Islet of Langerhans (tissue), 1 donor: ENCODE measurements around the gene EME2.

ENCODE experiments used
- FAIRE-seq: peaks from one replicate; lab custom pipeline; 2011; peaks lifted over from hg19 to GRCh38; lab: Jason Lieb, UNC

EME2 gene

DNA sequence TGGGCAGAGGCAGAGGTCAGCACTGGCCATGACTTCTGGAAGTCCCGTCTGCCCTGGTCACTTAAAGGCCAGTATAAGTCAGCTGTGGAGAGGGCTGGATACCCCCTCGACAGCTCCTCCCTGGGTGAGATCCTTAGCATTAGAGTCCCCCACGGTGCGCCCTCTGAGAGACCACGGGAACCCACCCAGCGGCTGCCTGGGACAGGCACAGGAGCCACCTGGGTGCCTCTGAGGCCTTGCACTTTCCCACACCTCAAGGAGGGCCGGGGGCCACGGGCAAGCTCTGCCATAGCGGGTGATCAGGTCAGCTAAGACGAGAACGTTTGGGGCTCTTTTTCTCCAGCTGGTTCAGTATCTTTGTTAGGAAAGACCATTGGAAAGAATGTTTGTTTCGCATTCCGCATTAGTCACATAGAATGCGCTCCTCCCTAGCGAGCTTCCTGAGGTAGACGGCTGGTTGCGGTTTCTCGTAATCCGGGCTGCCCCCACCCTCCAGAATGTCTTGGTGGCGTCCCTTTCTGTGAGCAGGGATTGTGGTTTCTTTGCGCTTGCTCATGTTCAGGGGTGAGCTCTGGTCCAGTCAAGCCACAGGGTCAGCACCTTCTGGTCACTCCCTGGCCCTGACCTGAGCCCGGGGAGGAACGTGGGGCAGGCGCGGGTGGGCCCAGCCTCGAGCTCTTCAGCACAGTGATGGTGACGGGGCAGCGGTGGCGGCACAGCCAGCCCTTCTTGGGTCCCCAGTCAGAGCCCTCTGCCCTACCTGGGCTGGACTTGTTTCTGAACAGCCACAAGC lies 26.5 kb upstream of the EME2 start:
- no peak for FAIRE-seq

DNA sequence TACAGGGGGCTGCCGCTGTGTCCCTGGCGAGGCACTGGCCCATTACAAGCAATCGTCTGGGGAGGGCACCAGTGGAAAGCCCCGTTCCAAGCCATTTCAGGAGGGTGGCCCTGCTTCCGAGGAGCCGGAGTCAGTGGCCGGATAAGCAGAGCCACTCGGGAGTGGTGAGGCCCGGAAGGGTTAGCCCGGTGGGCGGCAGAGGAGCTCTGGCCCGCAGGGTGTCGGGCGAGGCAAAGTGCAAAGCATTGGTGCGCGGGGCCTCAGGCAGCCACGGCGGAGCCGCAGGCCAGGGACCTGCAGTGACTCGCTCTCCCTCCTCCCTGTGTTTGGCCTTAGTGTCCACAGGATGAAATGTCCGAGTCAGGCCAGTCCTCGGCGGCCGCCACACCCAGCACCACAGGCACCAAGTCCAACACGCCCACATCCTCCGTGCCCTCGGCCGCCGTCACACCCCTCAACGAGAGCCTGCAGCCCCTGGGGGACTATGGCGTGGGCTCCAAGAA lies 25.9 kb upstream of the EME2 start:
- FAIRE-seq: no peak

DNA sequence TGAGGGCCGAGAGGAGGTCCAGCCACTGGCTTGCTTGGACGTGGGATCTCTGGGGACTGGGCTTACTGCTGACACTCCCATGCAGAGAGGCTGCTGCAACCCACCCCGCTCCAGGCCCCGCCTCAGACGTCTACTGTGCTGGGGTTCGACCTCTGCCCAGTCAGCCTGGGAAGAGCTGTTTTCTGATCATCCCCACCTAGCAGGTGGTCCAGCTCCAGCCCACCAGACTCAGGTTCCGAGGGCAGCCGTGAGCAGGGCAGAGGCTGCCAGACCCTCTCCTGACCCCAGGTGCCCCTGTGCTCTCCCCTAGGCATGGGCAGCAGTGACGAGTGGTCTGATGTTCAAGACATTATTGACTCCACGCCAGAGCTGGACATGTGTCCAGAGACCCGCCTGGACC lies 24.7 kb upstream of the EME2 start:
- no peak for FAIRE-seq

- FAIRE-seq: no peak
These were observed 23.2 kb upstream of the EME2 start for GRCh38 chr16:1749152-1750117.

DNA sequence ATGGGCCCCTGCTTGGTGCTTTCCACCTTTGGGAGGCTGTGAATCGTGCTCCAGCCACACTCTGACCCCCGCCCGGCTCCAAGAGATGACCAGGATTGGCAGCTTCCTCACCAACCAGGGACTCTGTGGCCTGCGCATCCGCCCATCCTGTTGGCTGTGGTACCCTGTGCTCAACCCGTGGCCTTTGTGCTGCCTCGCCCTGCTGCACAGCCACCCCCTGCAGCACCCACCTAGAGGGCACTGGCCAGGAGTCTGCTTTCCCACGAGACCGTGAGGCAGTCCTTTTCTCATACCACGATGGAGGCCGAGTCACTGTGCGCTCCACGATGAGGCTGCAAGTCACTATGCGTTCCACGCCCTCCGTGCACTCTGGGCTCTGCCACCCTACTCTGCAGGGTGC lies 20.7 kb upstream of the EME2 start:
- no peak for FAIRE-seq

GRCh38 chr16:1752853-1753252 lies 19.8 kb upstream of the EME2 start:
- no peak for FAIRE-seq

DNA sequence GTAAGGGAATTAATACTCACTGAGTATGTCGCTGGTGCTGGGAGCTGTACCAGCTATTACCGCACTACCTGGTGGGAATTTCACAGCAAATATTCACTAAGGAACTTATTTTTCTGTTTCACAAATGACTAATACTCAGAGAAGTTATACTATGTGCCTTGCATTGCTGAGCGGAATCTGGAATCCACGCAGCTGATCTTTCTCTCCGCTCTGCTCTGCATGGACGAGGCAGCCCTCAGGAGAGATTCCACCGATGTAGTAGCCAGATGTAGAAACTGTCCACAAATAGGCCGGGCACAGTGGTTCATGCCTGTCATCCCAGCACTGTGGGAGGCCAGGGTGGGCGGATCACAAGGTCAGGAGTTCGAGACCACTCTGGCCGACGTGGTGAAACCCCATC lies 18.4 kb upstream of the EME2 start:
- no peak for FAIRE-seq

GRCh38 chr16:1757714-1758461 lies 14.7 kb upstream of the EME2 start:
- FAIRE-seq: no peak

DNA sequence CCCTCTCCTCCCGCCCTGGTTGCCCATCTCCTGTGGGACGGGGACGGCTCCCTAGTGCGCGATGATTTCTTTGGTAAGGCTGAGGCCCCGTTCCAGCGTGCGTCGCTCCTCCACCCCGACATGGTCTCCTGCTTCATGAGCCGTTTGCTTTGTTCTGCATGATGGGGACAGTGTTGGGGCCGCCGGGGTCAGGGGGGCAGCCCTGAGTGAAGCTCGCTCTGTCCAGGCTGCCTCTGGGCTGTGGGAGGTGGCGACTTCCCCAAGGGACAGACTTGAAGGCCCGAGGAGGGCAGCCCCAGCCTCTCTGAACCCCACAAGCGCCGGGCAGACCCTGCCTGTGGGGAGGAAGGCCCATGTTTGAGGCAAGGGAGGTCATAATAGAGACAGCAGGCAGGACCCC lies 13.7 kb upstream of the EME2 start:
- no peak for FAIRE-seq

GRCh38 chr16:1759511-1759910 lies 13.1 kb upstream of the EME2 start:
- FAIRE-seq: no peak

DNA sequence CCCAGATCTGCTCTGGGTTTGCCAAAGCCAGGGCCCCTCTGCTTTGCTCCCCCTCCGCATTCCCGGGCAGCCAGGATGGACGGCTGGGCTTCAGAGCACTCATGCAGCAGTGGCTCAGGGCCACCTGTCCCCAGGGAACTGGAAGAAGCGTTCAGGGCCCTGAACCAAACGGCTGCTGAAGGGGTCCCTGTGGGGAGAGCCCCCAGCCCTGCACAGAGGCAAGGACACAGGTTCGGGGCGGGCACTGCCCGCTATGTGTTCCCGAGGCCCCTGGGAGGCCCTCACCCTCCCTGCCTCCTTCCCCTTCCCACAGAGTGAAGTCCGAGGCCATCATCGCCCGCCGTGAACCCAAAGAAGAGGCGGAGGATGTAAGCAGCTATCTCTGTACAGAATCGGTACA lies 11.7 kb upstream of the EME2 start:
- no peak for FAIRE-seq

GRCh38 chr16:1761751-1762150 lies 10.9 kb upstream of the EME2 start:
- no peak for FAIRE-seq

DNA sequence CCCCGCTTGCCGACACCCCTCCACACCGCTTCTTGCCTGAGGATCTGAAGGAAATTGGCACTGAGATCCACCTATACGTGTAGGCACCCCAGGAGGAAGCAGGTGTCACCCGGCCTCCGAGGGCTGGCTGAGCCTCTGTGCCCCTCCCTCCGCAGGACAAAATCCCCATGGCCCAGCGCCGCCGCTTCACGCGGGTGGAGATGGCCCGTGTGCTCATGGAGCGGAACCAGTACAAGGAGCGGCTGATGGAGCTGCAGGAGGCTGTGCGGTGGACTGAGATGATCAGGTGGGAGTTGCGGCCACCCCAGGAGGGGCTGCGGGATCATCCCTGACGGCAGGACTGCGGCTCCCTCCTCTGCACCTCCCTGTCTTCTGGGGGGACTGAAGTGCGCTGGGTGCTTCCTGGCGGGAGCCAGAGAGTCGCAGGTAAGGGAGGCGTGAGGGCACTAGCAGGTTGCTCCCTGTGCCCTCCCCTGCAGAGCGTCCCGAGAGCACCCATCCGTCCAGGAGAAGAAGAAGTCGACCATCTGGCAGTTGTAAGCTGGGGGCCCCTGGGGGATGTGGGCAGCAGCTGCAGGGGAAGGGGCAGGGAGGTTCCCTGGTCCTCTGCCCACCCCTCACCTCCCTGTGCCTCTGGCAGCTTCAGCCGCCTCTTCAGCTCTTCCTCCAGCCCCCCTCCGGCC lies 10.3 kb upstream of the EME2 start:
- no peak for FAIRE-seq

- no peak for FAIRE-seq
These were observed 9.6 kb upstream of the EME2 start for GRCh38 chr16:1762879-1763520.

DNA sequence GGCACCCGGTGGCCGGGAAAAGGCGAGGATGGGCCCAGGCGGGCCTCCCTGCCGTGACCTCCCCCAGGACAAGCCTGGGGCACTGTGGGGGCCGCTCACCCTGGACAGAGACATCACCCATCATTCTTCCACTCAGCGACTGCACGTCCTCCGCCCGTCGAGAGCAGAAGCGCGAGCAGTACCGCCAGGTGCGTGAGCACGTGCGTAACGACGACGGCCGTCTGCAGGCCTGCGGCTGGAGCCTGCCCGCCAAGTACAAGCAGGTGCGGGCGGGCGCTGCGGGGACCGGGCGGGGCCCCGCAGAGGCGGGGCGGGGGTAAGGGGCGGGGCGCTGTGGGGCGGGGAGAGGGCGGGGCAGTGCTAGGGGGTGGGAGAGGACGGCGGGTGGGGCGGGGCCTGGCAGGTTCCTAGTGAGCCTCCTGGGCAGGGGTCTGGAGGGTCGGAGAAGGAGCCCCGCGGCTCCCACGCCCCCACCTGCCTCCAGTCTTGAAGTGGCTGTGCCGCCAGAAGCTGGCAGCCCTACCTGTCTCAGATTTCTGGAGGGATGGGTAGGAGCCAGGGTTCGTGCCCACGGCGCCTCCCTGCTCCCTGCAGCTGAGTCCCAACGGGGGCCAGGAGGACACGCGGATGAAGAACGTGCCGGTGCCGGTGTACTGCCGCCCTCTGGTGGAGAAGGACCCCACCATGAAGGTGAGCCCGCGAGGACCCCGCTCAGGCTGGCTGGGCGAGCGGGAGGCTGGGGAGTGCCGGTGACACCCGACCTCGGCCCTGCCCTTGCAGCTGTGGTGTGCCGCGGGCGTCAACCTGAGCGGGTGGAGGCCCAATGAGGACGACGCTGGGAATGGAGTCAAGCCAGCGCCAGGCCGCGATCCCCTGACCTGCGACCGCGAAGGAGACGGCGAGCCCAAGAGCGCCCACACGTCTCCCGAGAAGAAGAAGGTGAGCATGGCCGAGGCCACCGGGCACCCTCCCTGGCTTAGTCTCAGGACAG lies 8.8 kb upstream of the EME2 start:
- no peak for FAIRE-seq

- FAIRE-seq: no peak
These were observed 7.6 kb upstream of the EME2 start for GRCh38 chr16:1764971-1765370.

DNA sequence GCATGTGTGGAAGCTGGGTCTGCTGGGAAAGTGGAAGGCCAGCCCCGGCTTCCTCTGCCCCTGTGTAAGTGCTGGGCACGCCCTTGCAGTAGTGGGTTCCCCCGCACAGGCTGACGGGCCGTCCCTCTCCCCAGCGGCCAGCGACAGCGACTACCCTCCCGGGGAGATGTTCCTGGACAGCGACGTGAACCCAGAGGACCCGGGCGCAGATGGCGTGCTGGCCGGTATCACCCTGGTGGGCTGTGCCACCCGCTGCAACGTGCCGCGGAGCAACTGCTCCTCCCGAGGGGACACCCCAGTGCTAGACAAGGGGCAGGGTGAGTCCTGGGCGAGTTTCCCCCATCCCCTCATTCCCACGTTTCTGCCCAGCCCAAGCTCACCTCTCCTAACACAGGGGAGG lies 6.8 kb upstream of the EME2 start:
- no peak for FAIRE-seq

GRCh38 chr16:1766231-1766630 lies 6.4 kb upstream of the EME2 start:
- FAIRE-seq: no peak

- FAIRE-seq: no peak
These were observed 5.9 kb upstream of the EME2 start for GRCh38 chr16:1766701-1767100.
